SK-N-SH (cell line): ENCODE data around the gene MYBBP1A. TPM values are rescaled to one million over a fixed set of nuclear protein-coding genes. Genes with fewer than 3 reads are reported as not detected.

Experiments used
- CTCF ChIA-PET: fragments of 300-600, 350-600 bp; formaldehyde crosslinking; extraction: SDS; loops from one replicate; lab custom pipeline; 2021; lab: Yijun Ruan, JAX
- POLR2A ChIA-PET: fragments of 350-600 bp; sonication (Branson Sonifier 250); formaldehyde crosslinking; extraction: SDS; loops from one replicate; lab custom pipeline; 2020; ENCODE audit warnings: antibody characterized with exemption, inconsistent platforms; lab: Yijun Ruan, JAX
- DNase-seq: peaks from one replicate; pipeline ENCODE4 v3.0.0; 2012
- H2AFZ ChIP-seq: fragments of 200-600 bp; sonication (generic); 2 replicates; pipeline ENCODE4 v1.8.1; 2016; ENCODE audit warnings: antibody characterized with exemption, mild to moderate bottlenecking, low read depth
- H3F3A ChIP-seq: fragments of 200-600 bp; sonication (generic); replicated peaks from 2 replicates; pipeline ENCODE3; 2016; ENCODE audit warnings: antibody characterized with exemption, mild to moderate bottlenecking; ENCODE audit not compliant: insufficient read depth
- H3K27ac ChIP-seq, 2 experiments: fragments of 200-500 bp in 1 of 2; fragments of 200-600 bp in 1 of 2; sonication (Bioruptor generic) in 1 of 2; sonication (generic), shearing (Covaris generic) in 1 of 2; 2 replicates each; pipeline versions ENCODE4 v1.5.1 to v1.6.1; 2014 to 2016; ENCODE audit warnings: low read depth in 2 of 2, inconsistent platforms in 1 of 2, low read length in 1 of 2, mild to moderate bottlenecking in 1 of 2, mixed read lengths in 1 of 2
- H3K27me3 ChIP-seq: fragments of 200-600 bp; sonication (generic), shearing (Covaris generic); 2 replicates; pipeline ENCODE4 v1.6.1; 2016; ENCODE audit warnings: mixed run types; ENCODE audit not compliant: insufficient read depth
- H3K36me3 ChIP-seq, 2 experiments: fragments of 200-500 bp in 1 of 2; fragments of 200-600 bp in 1 of 2; sonication (Bioruptor generic) in 1 of 2; sonication (generic) in 1 of 2; replicated peaks in 1 of 2; 2 replicates each; pipeline versions ENCODE3 to v1.5.1; 2014 to 2016; ENCODE audit warnings: low read length in 1 of 2, mild to moderate bottlenecking in 1 of 2; ENCODE audit not compliant: insufficient read depth in 2 of 2, control insufficient read depth in 1 of 2
- H3K4me1 ChIP-seq, 2 experiments: fragments of 200-500 bp in 1 of 2; fragments of 200-600 bp in 1 of 2; sonication (Bioruptor generic) in 1 of 2; sonication (generic), shearing (Covaris generic) in 1 of 2; 2 replicates each; pipeline versions ENCODE4 v1.5.1 to v1.6.1; 2014 to 2016; ENCODE audit warnings: low read depth in 1 of 2, low read length in 1 of 2, mixed run types in 1 of 2; ENCODE audit not compliant: insufficient read depth in 2 of 2, control insufficient read depth in 1 of 2
- H3K4me2 ChIP-seq: fragments of 200-600 bp; sonication (generic), shearing (Covaris generic); 2 replicates; pipeline ENCODE4 v1.6.1; 2017; ENCODE audit warnings: mixed run types
- H3K4me3 ChIP-seq, 2 experiments: fragments of 200-500 bp in 1 of 2; fragments of 200-600 bp in 1 of 2; sonication (Bioruptor generic) in 1 of 2; sonication (generic), shearing (Covaris generic) in 1 of 2; 2 replicates each; pipeline versions ENCODE4 v1.5.1 to v1.8.1; 2014 to 2016; ENCODE audit warnings: low read depth in 2 of 2, inconsistent platforms in 1 of 2, low read length in 1 of 2, mild to moderate bottlenecking in 1 of 2, mixed read lengths in 1 of 2, moderate library complexity in 1 of 2
- H3K79me2 ChIP-seq: fragments of 200-600 bp; sonication (generic); 2 replicates; pipeline ENCODE4 v1.8.1; 2017; ENCODE audit warnings: mild to moderate bottlenecking; ENCODE audit not compliant: insufficient read depth
- H3K9ac ChIP-seq: fragments of 200-600 bp; sonication (generic); 2 replicates; pipeline ENCODE4 v1.6.1; 2017; ENCODE audit warnings: mixed run types
- H3K9me2 ChIP-seq: fragments of 200-600 bp; sonication (generic); 2 replicates; pipeline ENCODE4 v1.6.1; 2017; ENCODE audit warnings: mixed run types
- H3K9me3 ChIP-seq: fragments of 200-600 bp; sonication (generic); 2 replicates; pipeline ENCODE4 v1.6.1; 2017; ENCODE audit warnings: mixed run types, mild to moderate bottlenecking, moderate library complexity
- H4K20me1 ChIP-seq: fragments of 200-600 bp; sonication (generic); 2 replicates; pipeline ENCODE4 v1.6.1; 2017; ENCODE audit warnings: mild to moderate bottlenecking, mixed run types; ENCODE audit not compliant: insufficient read depth
- CHD2 ChIP-seq: fragments of 150-350 bp; IDR thresholded peaks from 2 replicates; pipeline ENCODE4 v1.6.1; 2018; ENCODE audit warnings: low read length; ENCODE audit not compliant: partially characterized antibody
- EP300 ChIP-seq, 2 experiments: IDR thresholded peaks; 2 replicates each; pipeline versions ENCODE4 v1.4.0 to v1.6.1; 2012; ENCODE audit warnings: borderline replicate concordance in 1 of 2, low read depth in 1 of 2, low read length in 1 of 2
- FOSL2 ChIP-seq: IDR thresholded peaks from 2 replicates; pipeline ENCODE4 v1.4.0; 2012; ENCODE audit warnings: low read depth, mild to moderate bottlenecking, moderate library complexity, borderline replicate concordance
- FOXJ3 ChIP-seq: sonication (generic); formaldehyde crosslinking; IDR thresholded peaks from 2 replicates; pipeline ENCODE4 v1.5.1; 2020; ENCODE audit warnings: mild to moderate bottlenecking, missing genetic modification reagents
- GABPA ChIP-seq: IDR thresholded peaks from 2 replicates; pipeline ENCODE4 v1.4.0; 2012; ENCODE audit warnings: low read depth, mild to moderate bottlenecking
- GATA2 ChIP-seq: sonication (generic); formaldehyde crosslinking; IDR thresholded peaks from 2 replicates; pipeline ENCODE4 v1.5.0; 2020; ENCODE audit warnings: mild to moderate bottlenecking, missing genetic modification reagents
- MAX ChIP-seq: IDR thresholded peaks from 2 replicates; pipeline ENCODE4 v1.4.0; 2012; ENCODE audit warnings: low read depth
- MEF2A ChIP-seq: IDR thresholded peaks from 2 replicates; pipeline ENCODE4 v1.4.0; 2012; ENCODE audit warnings: low read depth, borderline replicate concordance
- MXI1 ChIP-seq: IDR thresholded peaks from 2 replicates; pipeline ENCODE4 v1.6.1; 2012; ENCODE audit warnings: mild to moderate bottlenecking, low read depth, low read length, improper control_type of control experiment
- POLR2AphosphoS5 ChIP-seq: IDR thresholded peaks from 2 replicates; pipeline ENCODE4 v1.6.1; 2012; ENCODE audit warnings: low read depth, low read length
- RAD21 ChIP-seq: IDR thresholded peaks from 2 replicates; pipeline ENCODE4 v1.6.1; 2012; ENCODE audit warnings: mild to moderate bottlenecking, low read length
- RFX5 ChIP-seq: IDR thresholded peaks from 2 replicates; pipeline ENCODE4 v1.6.1; 2012; ENCODE audit warnings: mild to moderate bottlenecking, improper control_type of control experiment, low read length
- TCF12 ChIP-seq: IDR thresholded peaks from 2 replicates; pipeline ENCODE4 v1.4.0; 2012
- YY1 ChIP-seq: IDR thresholded peaks from 2 replicates; pipeline ENCODE4 v1.4.0; 2012; ENCODE audit warnings: low read depth, mild to moderate bottlenecking
- ZBTB33 ChIP-seq: IDR thresholded peaks from 2 replicates; pipeline ENCODE4 v1.4.0; 2012; ENCODE audit warnings: low read depth, borderline replicate concordance
- WGBS: methylation state at CpG from one replicate; pipeline ENCODE4 v1.1.6; 2017; ENCODE audit warnings: low lambda C conversion rate; 5-methylcytosine and 5-hydroxymethylcytosine counted together
- polyA plus RNA-seq, 3 experiments: library from polyadenylated mRNA; depleted of rRNA; stranded (reverse); fragments of >200 nt; gene quantifications; 2 replicates each; pipeline ENCODE4 v1.2.3, GENCODE V29; 2012
- TF ChIP-seq, protein P1 (sequence below): IDR thresholded peaks from 2 replicates; pipeline ENCODE4; 2012
- TF ChIP-seq, protein P2 (sequence below): fragments of 150-350 bp; IDR thresholded peaks from 2 replicates; pipeline ENCODE4 v1.6.1; 2016; ENCODE audit warnings: mild to moderate bottlenecking, low read depth, low read length
- TF ChIP-seq, protein P3 (sequence below): IDR thresholded peaks from 2 replicates; pipeline ENCODE4 v1.6.1; 2012; ENCODE audit warnings: mild to moderate bottlenecking, low read depth, low read length, moderate library complexity

The MYBBP1A gene
- polyA plus RNA-seq, 1 of the 3 experiments (the other 2 are of a cell fraction) = 93.0 TPM

DNA sequence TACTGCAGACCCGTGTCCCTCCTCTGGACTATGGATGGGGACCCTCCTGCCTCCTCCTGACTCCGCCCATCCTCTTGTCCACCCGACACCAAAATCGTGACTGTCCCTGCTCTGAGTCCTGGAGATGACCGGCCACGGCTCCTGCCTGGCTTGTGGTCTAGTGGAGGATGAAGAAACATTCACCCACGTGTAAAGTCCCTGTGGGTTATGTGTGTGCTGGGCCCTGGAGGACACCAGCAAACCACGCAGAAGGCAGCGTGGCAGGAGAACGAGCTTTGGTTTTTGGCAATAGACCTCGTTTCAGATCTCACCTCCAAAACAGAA lies 44.6 kb downstream of the MYBBP1A start:
- H3K27me3 ChIP-seq = no peaks in the 10 kb centered on the region
- H3K27ac ChIP-seq = no peak overlapping the region
- H3F3A ChIP-seq = no peaks in the 10 kb centered on the region
- no peak for DNase-seq
- H4K20me1 ChIP-seq = no peaks in the 10 kb centered on the region
- H3K9me2 ChIP-seq = no peaks in the 10 kb centered on the region
- TF ChIP-seq, protein P1, sequence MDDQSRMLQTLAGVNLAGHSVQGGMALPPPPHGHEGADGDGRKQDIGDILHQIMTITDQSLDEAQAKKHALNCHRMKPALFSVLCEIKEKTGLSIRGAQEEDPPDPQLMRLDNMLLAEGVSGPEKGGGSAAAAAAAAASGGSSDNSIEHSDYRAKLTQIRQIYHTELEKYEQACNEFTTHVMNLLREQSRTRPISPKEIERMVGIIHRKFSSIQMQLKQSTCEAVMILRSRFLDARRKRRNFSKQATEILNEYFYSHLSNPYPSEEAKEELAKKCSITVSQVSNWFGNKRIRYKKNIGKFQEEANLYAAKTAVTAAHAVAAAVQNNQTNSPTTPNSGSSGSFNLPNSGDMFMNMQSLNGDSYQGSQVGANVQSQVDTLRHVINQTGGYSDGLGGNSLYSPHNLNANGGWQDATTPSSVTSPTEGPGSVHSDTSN = no peak
- no peak for TF ChIP-seq YY1
- TF ChIP-seq EP300 (IDR thresholded peaks at IDR 0.05; ENCODE audit: borderline replicate concordance in 1 of 2, low read depth in 1 of 2, low read length in 1 of 2) = no peak
- TF ChIP-seq, protein P2, sequence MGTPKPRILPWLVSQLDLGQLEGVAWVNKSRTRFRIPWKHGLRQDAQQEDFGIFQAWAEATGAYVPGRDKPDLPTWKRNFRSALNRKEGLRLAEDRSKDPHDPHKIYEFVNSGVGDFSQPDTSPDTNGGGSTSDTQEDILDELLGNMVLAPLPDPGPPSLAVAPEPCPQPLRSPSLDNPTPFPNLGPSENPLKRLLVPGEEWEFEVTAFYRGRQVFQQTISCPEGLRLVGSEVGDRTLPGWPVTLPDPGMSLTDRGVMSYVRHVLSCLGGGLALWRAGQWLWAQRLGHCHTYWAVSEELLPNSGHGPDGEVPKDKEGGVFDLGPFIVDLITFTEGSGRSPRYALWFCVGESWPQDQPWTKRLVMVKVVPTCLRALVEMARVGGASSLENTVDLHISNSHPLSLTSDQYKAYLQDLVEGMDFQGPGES = no peak
- no peak for TF ChIP-seq MAX
- TF ChIP-seq MXI1 = no peak
- no peak for TF ChIP-seq CHD2
- no peak for TF ChIP-seq MEF2A
- no peak for TF ChIP-seq GATA2 (CRISPR knock-in tag)
- no peak for TF ChIP-seq TCF12
- no peak for TF ChIP-seq FOSL2
- no peak for TF ChIP-seq ZBTB33
- TF ChIP-seq GABPA = no peak
- TF ChIP-seq RFX5 = no peak
- TF ChIP-seq, protein P3, sequence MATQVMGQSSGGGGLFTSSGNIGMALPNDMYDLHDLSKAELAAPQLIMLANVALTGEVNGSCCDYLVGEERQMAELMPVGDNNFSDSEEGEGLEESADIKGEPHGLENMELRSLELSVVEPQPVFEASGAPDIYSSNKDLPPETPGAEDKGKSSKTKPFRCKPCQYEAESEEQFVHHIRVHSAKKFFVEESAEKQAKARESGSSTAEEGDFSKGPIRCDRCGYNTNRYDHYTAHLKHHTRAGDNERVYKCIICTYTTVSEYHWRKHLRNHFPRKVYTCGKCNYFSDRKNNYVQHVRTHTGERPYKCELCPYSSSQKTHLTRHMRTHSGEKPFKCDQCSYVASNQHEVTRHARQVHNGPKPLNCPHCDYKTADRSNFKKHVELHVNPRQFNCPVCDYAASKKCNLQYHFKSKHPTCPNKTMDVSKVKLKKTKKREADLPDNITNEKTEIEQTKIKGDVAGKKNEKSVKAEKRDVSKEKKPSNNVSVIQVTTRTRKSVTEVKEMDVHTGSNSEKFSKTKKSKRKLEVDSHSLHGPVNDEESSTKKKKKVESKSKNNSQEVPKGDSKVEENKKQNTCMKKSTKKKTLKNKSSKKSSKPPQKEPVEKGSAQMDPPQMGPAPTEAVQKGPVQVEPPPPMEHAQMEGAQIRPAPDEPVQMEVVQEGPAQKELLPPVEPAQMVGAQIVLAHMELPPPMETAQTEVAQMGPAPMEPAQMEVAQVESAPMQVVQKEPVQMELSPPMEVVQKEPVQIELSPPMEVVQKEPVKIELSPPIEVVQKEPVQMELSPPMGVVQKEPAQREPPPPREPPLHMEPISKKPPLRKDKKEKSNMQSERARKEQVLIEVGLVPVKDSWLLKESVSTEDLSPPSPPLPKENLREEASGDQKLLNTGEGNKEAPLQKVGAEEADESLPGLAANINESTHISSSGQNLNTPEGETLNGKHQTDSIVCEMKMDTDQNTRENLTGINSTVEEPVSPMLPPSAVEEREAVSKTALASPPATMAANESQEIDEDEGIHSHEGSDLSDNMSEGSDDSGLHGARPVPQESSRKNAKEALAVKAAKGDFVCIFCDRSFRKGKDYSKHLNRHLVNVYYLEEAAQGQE = no peak
- no peak for TF ChIP-seq FOXJ3 (CRISPR knock-in tag)
- no peak for TF ChIP-seq POLR2AphosphoS5
- no peak for TF ChIP-seq RAD21
- H3K36me3 ChIP-seq = no peaks in the 10 kb centered on the region
- H3K4me2 ChIP-seq = no peak overlapping the region
- H3K9ac ChIP-seq = no peak overlapping the region
- H2AFZ ChIP-seq = no peak overlapping the region
- H3K79me2 ChIP-seq = no peaks in the 10 kb centered on the region
- WGBS = 64% methylated on average over 10 of the region's 11 CpGs
- H3K4me3 ChIP-seq = no peak overlapping the region
- H3K9me3 ChIP-seq = no peaks in the 10 kb centered on the region
- no peaks in the 10 kb centered on the region; a peak in 1 of 4 replicates for H3K4me1 ChIP-seq
- ChIA-PET POLR2A (no interaction called here), CTCF (interaction anchor here (0.9 to 1.5 kb wide), 2 partner anchors 8 to 90 kb away, joined by 3 to 4 read pairs; no protein-coding TSS in a partner anchor)
